ENCODE measurements around the gene PARVB.

PARVB gene

DNA sequence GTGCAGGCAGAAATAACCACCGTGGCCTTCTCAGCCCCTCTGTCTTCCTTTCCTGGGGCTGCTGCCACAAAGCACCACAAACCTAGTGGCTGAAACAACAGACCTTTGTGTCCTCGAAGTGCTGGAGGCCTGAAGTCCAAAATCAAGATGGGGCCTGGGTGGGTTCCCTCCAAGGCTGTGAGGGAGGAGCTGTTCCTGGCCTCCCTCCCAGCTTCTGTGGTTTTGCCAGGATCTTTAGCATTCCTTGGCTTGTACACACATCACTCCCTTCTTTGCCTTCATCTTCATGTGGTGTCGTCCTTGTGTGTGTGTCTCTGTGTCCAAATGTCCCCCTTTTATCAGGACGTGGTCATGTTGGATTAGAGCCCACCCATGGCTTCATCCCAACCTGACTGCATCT, 127.6 kb downstream of the PARVB start:
- peak; percentile 7 for DNase-seq (ENCODE audit: low spot score)
- CTCF ChIA-PET: interaction anchor here (0.7 kb wide), 1 partner anchor 545 kb away, joined by 3 read pairs; no protein-coding TSS in a partner anchor

DNA sequence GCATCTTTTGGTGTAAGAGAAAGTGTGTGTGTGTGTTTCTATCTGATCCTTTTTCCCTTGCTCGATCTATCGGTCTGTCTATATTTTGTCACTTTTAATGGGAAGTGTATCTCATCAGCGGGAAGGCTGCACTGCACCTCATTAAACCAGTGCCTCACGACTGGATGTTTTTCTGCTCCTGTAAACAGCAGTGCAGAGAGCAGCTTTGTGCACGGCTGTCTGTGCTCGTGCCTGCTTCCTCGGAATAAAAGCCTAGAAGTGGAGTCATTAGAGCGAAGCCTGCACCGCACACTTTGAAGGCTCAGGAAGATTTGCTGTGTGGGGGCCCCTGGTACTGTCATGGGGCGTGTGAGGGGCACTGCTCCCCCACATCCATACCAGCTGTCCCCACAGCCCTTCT, 129.6 kb downstream of the PARVB start:
- no peak for DNase-seq (ENCODE audit: low spot score)
- CTCF ChIA-PET: no interaction called here
- POLR2A ChIA-PET (ENCODE audit: low non-redundant PET): no interaction called here
- TF ChIP-seq, protein P1, sequence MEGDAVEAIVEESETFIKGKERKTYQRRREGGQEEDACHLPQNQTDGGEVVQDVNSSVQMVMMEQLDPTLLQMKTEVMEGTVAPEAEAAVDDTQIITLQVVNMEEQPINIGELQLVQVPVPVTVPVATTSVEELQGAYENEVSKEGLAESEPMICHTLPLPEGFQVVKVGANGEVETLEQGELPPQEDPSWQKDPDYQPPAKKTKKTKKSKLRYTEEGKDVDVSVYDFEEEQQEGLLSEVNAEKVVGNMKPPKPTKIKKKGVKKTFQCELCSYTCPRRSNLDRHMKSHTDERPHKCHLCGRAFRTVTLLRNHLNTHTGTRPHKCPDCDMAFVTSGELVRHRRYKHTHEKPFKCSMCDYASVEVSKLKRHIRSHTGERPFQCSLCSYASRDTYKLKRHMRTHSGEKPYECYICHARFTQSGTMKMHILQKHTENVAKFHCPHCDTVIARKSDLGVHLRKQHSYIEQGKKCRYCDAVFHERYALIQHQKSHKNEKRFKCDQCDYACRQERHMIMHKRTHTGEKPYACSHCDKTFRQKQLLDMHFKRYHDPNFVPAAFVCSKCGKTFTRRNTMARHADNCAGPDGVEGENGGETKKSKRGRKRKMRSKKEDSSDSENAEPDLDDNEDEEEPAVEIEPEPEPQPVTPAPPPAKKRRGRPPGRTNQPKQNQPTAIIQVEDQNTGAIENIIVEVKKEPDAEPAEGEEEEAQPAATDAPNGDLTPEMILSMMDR (conservative IDR thresholded peaks at IDR 0.05; ENCODE audit: low read depth): no peak
- no peak overlapping the region for H3K27ac ChIP-seq

More for the DNA sequence above, 127.6 kb downstream of the PARVB start:
- H3K27ac ChIP-seq: peak overlapping the region; percentile 5
- TF ChIP-seq, protein P1 (conservative IDR thresholded peaks at IDR 0.05; ENCODE audit: low read depth): no peak
- POLR2A ChIA-PET (ENCODE audit: low non-redundant PET): no interaction called here

DNA sequence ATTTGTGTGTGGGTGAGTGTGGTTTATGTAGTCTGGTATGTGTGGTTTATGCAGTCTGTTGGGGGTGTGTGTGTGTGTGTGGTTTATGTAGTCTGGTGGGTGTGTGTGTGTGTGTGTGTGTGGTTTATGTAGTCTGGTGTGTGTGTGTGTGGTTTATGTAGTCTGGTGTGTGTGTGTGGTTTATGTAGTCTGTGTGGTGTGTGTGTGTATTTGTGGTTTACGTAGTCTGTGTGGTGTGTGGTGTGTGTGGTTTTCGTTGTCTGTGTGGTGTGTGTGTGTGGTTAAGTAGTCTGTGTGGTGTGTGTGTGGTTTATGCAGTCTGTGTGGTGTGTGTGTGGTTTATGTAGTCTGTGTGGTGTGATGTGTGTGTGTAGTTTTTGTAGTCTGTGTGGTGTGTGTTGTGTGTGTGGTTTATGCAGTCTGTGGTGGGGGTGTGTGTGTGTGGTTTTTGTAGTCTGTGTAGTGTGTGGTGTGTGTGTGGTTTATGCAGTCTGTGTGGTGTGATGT, 130.4 kb downstream of the PARVB start:
- POLR2A ChIA-PET (ENCODE audit: low non-redundant PET): no interaction called here
- DNase-seq (ENCODE audit: low spot score): no peak

DNA sequence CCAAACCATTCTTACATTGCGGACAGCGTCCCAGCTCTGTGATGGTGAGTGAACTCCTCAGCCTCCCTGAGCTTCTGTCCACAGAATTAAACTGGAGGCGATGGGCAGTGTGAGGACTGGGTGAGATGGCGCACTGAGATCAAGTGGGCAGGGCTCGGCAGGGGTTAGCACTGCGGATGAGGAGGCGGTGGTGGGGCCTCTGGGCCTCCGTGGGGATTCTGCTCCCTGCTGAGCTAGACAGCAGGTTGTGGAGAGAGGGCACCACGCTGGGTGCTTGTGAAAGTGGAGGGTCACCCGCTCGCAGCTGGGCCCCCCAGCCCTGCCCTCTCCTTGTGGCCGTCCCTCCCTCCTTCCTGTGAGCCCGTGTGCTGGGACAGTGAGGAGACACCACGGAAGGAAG, 131.0 kb downstream of the PARVB start:
- TF ChIP-seq, protein P1 (conservative IDR thresholded peaks at IDR 0.05; ENCODE audit: low read depth): no peak
- H3K27ac ChIP-seq: no peak overlapping the region
- DNase-seq (ENCODE audit: low spot score): no peak
- POLR2A ChIA-PET (ENCODE audit: low non-redundant PET): no interaction called here
- CTCF ChIA-PET: interaction anchor here (0.7 kb wide), 1 partner anchor 55 kb away, joined by 3 read pairs; no protein-coding TSS in a partner anchor

More for the DNA sequence above, 130.4 kb downstream of the PARVB start:
- CTCF ChIA-PET: no interaction called here
- TF ChIP-seq, protein P1 (conservative IDR thresholded peaks at IDR 0.05; ENCODE audit: low read depth): no peak
- no peak overlapping the region for H3K27ac ChIP-seq

DNA sequence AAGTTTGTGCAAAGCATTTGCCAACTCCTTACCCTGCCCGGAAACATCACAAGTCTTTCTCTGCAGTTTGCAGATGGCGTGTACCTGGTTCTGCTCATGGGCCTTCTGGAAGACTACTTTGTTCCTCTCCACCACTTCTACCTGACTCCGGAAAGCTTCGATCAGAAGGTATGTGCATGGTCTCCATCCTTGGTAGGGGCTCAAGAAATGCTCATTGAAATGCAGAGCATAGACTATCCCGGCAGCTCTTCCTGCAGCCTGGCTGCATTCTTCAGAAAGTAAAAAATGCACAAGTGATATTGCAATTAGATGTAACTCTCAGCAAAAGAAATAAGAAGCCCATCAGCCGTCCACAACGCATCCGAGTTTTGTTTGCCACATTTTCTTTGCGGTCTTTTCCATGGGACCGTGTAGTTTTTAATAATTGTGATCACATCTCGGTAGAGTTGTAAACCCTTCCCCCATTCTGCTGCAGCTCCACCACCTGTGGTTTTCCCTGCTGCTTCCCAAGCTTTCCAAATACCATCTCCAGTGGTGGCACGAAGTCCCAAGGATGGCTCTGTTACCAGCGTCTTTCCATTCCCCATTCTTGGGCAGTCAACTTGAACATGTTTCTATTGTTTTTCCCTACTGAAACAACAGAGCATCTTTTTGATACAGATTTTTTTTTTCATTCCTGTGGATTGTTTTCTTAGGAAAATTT, 134.0 kb downstream of the PARVB start:
- ChIA-PET POLR2A (ENCODE audit: low non-redundant PET) (no interaction called here), CTCF (no interaction called here)
- no peak for DNase-seq (ENCODE audit: low spot score)
- TF ChIP-seq, protein P1 (conservative IDR thresholded peaks at IDR 0.05; ENCODE audit: low read depth): no peak
- no peak overlapping the region for H3K27ac ChIP-seq

DNA sequence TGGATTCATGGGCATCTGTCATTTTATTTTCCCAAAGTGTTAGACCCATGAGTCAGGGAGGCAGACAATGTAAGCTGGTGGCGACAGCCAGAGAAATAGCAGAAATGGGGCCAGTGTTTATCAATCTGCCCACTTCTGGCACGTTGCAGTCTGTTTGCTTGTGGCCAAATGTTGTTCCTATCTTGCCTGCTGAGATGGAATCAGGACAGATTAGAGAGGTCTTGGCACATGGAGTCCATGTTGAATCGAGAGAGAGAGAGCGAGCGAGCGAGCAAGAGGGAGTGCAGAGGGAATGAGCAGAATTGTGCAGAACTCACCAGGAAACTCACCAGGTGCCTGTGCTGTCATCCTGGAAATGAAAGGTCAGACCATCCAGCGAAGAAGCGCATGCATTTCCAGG, 134.7 kb downstream of the PARVB start:
- CTCF ChIA-PET: no interaction called here
- POLR2A ChIA-PET (ENCODE audit: low non-redundant PET): no interaction called here
- H3K27ac ChIP-seq: no peak overlapping the region
- TF ChIP-seq, protein P1 (conservative IDR thresholded peaks at IDR 0.05; ENCODE audit: low read depth): no peak
- DNase-seq (ENCODE audit: low spot score): no peak
